GM12878 (cell line): Measurements from ENCODE around the gene HOXD11. TPM values are rescaled to one million over a fixed set of nuclear protein-coding genes. Genes with fewer than 3 reads are reported as not detected.

Experiments used
- ATAC-seq: fragments of 200-7000 bp; cut with Tn5 transposase; 3 replicates; pipeline ENCODE4 v1.9.1; 2020; ENCODE audit warnings: mild to moderate bottlenecking, moderate library complexity
- BruUV-seq: library from RNA; stranded (reverse); fragments of 400-500 nt; replicated peaks from 2 replicates; lab custom pipeline; 2021; lab: Mats Ljungman, UMichigan
- CTCF ChIA-PET: fragments of 300-600 bp; sonication (Branson Sonifier 250); formaldehyde crosslinking; extraction: SDS; loops from one replicate; lab custom pipeline; 2021; ENCODE audit warnings: inconsistent platforms; lab: Yijun Ruan, JAX
- POLR2A ChIA-PET: fragments of 350-600 bp; formaldehyde crosslinking; extraction: SDS; loops from one replicate; lab custom pipeline; 2021; ENCODE audit warnings: inconsistent platforms; lab: Charles Lee
- RAD21 ChIA-PET: fragments of 300-600 bp; sonication (Branson Sonifier 250); formaldehyde crosslinking; loops from one replicate; lab custom pipeline; 2023; ENCODE audit warnings: antibody characterized with exemption; ENCODE audit not compliant: unreplicated experiment; lab: Charles Lee
- SMC1A ChIA-PET: fragments of 300-600 bp; sonication (Branson Sonifier 250); formaldehyde crosslinking; loops from one replicate; lab custom pipeline; 2023; ENCODE audit not compliant: unreplicated experiment, uncharacterized antibody; lab: Charles Lee
- DNase-seq: peaks from one replicate; pipeline ENCODE4 v3.0.0-alpha.2; 2011; ENCODE audit warnings: low read depth, low spot score
- FAIRE-seq: peaks from 3 replicates; lab custom pipeline; 2011; peaks lifted over from hg19 to GRCh38; lab: Jason Lieb, UNC
- H2AFZ ChIP-seq: 2 replicates; pipeline ENCODE4 v1.6.0; 2011; ENCODE audit warnings: low read depth, low read length, control low read depth; ENCODE audit not compliant: control insufficient read depth
- H3K27ac ChIP-seq: 2 replicates; pipeline ENCODE4 v1.5.1; 2011; ENCODE audit warnings: control low read depth; ENCODE audit not compliant: control insufficient read depth, insufficient read depth
- H3K27me3 ChIP-seq, 2 experiments: replicated peaks in 1 of 2; 2 replicates each; pipeline versions ENCODE4 v1.6.0 to v1.6.1; 2011; ENCODE audit warnings: low read length in 1 of 2; ENCODE audit not compliant: control insufficient read depth in 2 of 2, insufficient read depth in 2 of 2
- H3K36me3 ChIP-seq, 2 experiments: 2 replicates each; pipeline ENCODE4 v1.5.1; 2011; ENCODE audit warnings: low read length in 1 of 2; ENCODE audit not compliant: control insufficient read depth in 2 of 2, insufficient read depth in 2 of 2
- H3K4me1 ChIP-seq: 2 replicates; pipeline ENCODE4 v1.6.1; 2011; ENCODE audit warnings: mild to moderate bottlenecking, low read length, moderate library complexity, mixed read lengths; ENCODE audit not compliant: control insufficient read depth, insufficient read depth
- H3K4me2 ChIP-seq: 2 replicates; pipeline ENCODE4 v1.6.0; 2011; ENCODE audit warnings: control low read depth; ENCODE audit not compliant: control insufficient read depth, insufficient read depth
- H3K4me3 ChIP-seq: fragments of 200-600 bp; sonication (generic); 2 replicates; pipeline ENCODE4 v1.5.1; 2016
- H3K79me2 ChIP-seq: 2 replicates; pipeline ENCODE4 v1.6.0; 2011; ENCODE audit warnings: low read length; ENCODE audit not compliant: control insufficient read depth, insufficient read depth
- H3K9ac ChIP-seq: 2 replicates; pipeline ENCODE4 v1.8.0; 2011; ENCODE audit warnings: low read length, control low read depth, mixed read lengths; ENCODE audit not compliant: control insufficient read depth, insufficient read depth
- H3K9me3 ChIP-seq: replicated peaks from 3 replicates; pipeline ENCODE4 v1.5.1; 2011; ENCODE audit warnings: mild to moderate bottlenecking, low read length; ENCODE audit not compliant: control insufficient read depth, insufficient read depth
- H4K20me1 ChIP-seq: 2 replicates; pipeline ENCODE4 v1.6.0; 2011; ENCODE audit not compliant: control insufficient read depth, insufficient read depth
- CBFB ChIP-seq: IDR thresholded peaks from 2 replicates; pipeline ENCODE4 v1.6.1; 2016; ENCODE audit warnings: antibody characterized with exemption, low read depth
- FOXK2 ChIP-seq: fragments of 450-650 bp; IDR thresholded peaks from 2 replicates; pipeline ENCODE4 v1.6.1; 2017; ENCODE audit warnings: mild to moderate bottlenecking, moderate library complexity
- KAT2A ChIP-seq: conservative IDR thresholded peaks from 2 replicates; pipeline ENCODE4 v1.6.1; 2011; ENCODE audit warnings: low read depth, low read length; ENCODE audit not compliant: control insufficient read depth
- NR2C2 ChIP-seq: IDR thresholded peaks from 2 replicates; pipeline ENCODE4 v1.6.1; 2011; ENCODE audit warnings: borderline replicate concordance, low read depth; ENCODE audit not compliant: control insufficient read depth, insufficient read length
- RAD21 ChIP-seq: IDR thresholded peaks from 2 replicates; pipeline ENCODE4 v1.6.1; 2011; ENCODE audit warnings: mild to moderate bottlenecking, low read depth, low read length, moderate library complexity; ENCODE audit not compliant: insufficient read depth
- SIN3A ChIP-seq: IDR thresholded peaks from 2 replicates; pipeline ENCODE4 v1.6.1; 2012; ENCODE audit warnings: low read depth, low read length, improper control_type of control experiment
- SMAD1 ChIP-seq: fragments of 450-650 bp; IDR thresholded peaks from 2 replicates; pipeline ENCODE4 v1.6.1; 2018; ENCODE audit warnings: mild to moderate bottlenecking, low read depth; ENCODE audit not compliant: partially characterized antibody
- SP1 ChIP-seq: IDR thresholded peaks from one replicate; pipeline ENCODE4 v1.6.1; 2011; ENCODE audit warnings: low read depth, low read length
- SUZ12 ChIP-seq: fragments of 200-600 bp; sonication (generic); IDR thresholded peaks from one replicate; pipeline ENCODE4 v1.6.1; 2018; ENCODE audit warnings: antibody characterized with exemption, mild to moderate bottlenecking; ENCODE audit not compliant: unreplicated experiment
- ZBTB40 ChIP-seq: fragments of 450-650 bp; IDR thresholded peaks from 2 replicates; pipeline ENCODE4 v1.6.1; 2016; ENCODE audit warnings: mild to moderate bottlenecking, moderate library complexity, borderline replicate concordance
- ZNF24 ChIP-seq: fragments of 450-650 bp; IDR thresholded peaks from 2 replicates; pipeline ENCODE4 v1.6.1; 2017; ENCODE audit warnings: antibody characterized with exemption, mild to moderate bottlenecking
- WGBS: methylation state at CpG from one replicate; pipeline ENCODE4 v1.1.6; 2016; ENCODE audit warnings: low lambda C conversion rate; ENCODE audit not compliant: insufficient replicate concordance, insufficient coverage; ENCODE audit errors: missing lambda C conversion rate; 5-methylcytosine and 5-hydroxymethylcytosine counted together
- in situ Hi-C: fragments of 300-500 bp; cut with MboI; formaldehyde crosslinking; loops from 9 replicates; pipeline ENCODE4 v1.14.3; 2018; ENCODE audit warnings: mixed read lengths
- intact Hi-C: fragments of 100-400 bp; cut with micrococcal nuclease; formaldehyde crosslinking; loops from one replicate; pipeline ENCODE4 v1.14.2; 2022; ENCODE audit not compliant: unreplicated experiment
- polyA plus RNA-seq, 11 experiments: library from polyadenylated mRNA; depleted of rRNA in 4 of 11; unstranded in 6 of 11; stranded (reverse) in 5 of 11; fragments of >200 nt; fragmentation: Nextera tagmentation in 4 of 11; fragmentation: Illumina TruSeq in 1 of 11; extraction: Ambion mirVana in 4 of 11; extraction: Trizol in 1 of 11; gene quantifications; 1 replicate in 1 of 11; 2 replicates in 10 of 11; pipeline versions ENCODE4 v1.2.1 to v1.2.3, GENCODE V29; 2011 to 2016; ENCODE audit warnings: inconsistent platforms in 2 of 11, missing spikeins in 2 of 11, low read depth in 1 of 11
- total RNA-seq, 4 experiments: library from RNA; depleted of rRNA in 3 of 4; stranded (reverse); fragments of >200 nt in 3 of 4; fragmentation: Illumina TruSeq in 1 of 4; extraction: Trizol in 1 of 4; gene quantifications; 2 replicates each; pipeline versions ENCODE4 v1.2.1 to v1.2.3, GENCODE V29; 2013 to 2021

Gene HOXD11
- total and polyA plus RNA-seq, 10 of the 15 experiments (the other 5 are each of a cell fraction or from before 2014, with no cell fraction given): not detected

- Histone ChIP-seq H4K20me1 (no peaks in the 10 kb centered on the region), H3K79me2 (no peaks in the 10 kb centered on the region), H3K4me3 (no peak within 1 kb of the TSS), H2AFZ (no peak within 1 kb of the TSS), H3K4me1 (peaks cover 3% of the 10 kb centered on the region; the same call in 1 of the 2 replicates), H3K9ac (no peak within 1 kb of the TSS), H3K27ac (no peak within 1 kb of the TSS), H3K27me3 (peaks cover 11 to 33% of the 10 kb centered on the region in 2 experiments), H3K9me3 (no peaks in the 10 kb centered on the region), H3K36me3 (no peaks in the 10 kb centered on the region), H3K4me2 (no peak within 1 kb of the TSS)
- no peak for FAIRE-seq
- WGBS: 39% methylated on average over 52 of the region's 95 CpGs
- ChIA-PET POLR2A (no interaction called here), SMC1A (interaction anchor here (0.7 kb wide), 1 partner anchor 458 kb away, joined by 3 read pairs; no protein-coding TSS in a partner anchor), CTCF (no interaction called here), RAD21 (no interaction called here)
- intact Hi-C loops: no loop called here
- no peak for TF ChIP-seq SP1
- TF ChIP-seq SUZ12: peak; percentile 16
- DNase-seq: no peak
- no peak for ATAC-seq
- in situ Hi-C loops: no loop called here
- no TSS peak for BruUV-seq
Measured at GRCh38 chr2:176092270-176093144, 14.6 kb upstream of the HOXD11 start, which contains the start of gene HOXD13. Gene HOXD13 (plus strand): TSS chr2:176092721. CDS start chr2:176092891, 170 bp downstream.

- TF ChIP-seq SMAD1 (no peak), ZNF24 (no peak), CBFB (no peak), FOXK2 (no peak), RAD21 (no peak), KAT2A (no peak), ZBTB40 (no peak), SIN3A (no peak), NR2C2 (no peak)
- H3K9me3 ChIP-seq: no peaks in the 10 kb centered on the region
- intact Hi-C loops: no loop called here
- FAIRE-seq (no peak), ATAC-seq (no peak), DNase-seq (no peak)
- in situ Hi-C loops: no loop called here
- CTCF ChIA-PET: interaction anchor here (1.3 kb wide), 1 partner anchor 403 kb away, joined by 5 read pairs; no protein-coding TSS in a partner anchor
- H3K79me2 ChIP-seq: no peaks in the 10 kb centered on the region
- BruUV-seq: no TSS peak
- SMC1A ChIA-PET: no interaction called here
- no peak overlapping the region for H3K9ac ChIP-seq
- POLR2A ChIA-PET: no interaction called here
- no peak overlapping the region for H2AFZ ChIP-seq
- 31% methylated on average over 46 of the region's 53 CpGs for WGBS
- no peak overlapping the region for H3K4me3 ChIP-seq
- RAD21 ChIA-PET: no interaction called here
- H3K4me1 ChIP-seq: peaks cover 3% of the 10 kb centered on the region; the same call in 1 of the 2 replicates
- H3K27ac ChIP-seq: no peak overlapping the region
- H3K4me2 ChIP-seq: no peak overlapping the region
- peaks cover 13 to 34% of the 10 kb centered on the region in 2 experiments for H3K27me3 ChIP-seq
- no peaks in the 10 kb centered on the region for H4K20me1 ChIP-seq
- H3K36me3 ChIP-seq: no peaks in the 10 kb centered on the region
Measured at GRCh38 chr2:176093145-176093897, 13.8 kb upstream of the HOXD11 start.
